Caco-2 (cell line): Measurements from ENCODE around the gene COL8A1. TPM values are rescaled to one million over a fixed set of nuclear protein-coding genes. Genes with fewer than 3 reads are reported as not detected.

ENCODE experiments used
- BruUV-seq: library from RNA; stranded (reverse); fragments of 400-500 nt; replicated peaks from 2 replicates; lab custom pipeline; 2021; lab: Mats Ljungman, UMichigan
- CTCF ChIA-PET: fragments of 300-600 bp; sonication (Branson Sonifier 250); formaldehyde crosslinking; loops from one replicate; lab custom pipeline; 2022; ENCODE audit warnings: antibody characterized with exemption; lab: Charles Lee
- POLR2A ChIA-PET: fragments of 300-600 bp; sonication (Branson Sonifier 250); formaldehyde crosslinking; loops from one replicate; lab custom pipeline; 2022; ENCODE audit warnings: antibody characterized with exemption; lab: Charles Lee
- DNase-seq, 2 experiments: peaks; one replicate each; pipeline versions ENCODE4 v3.0.0 to v3.0.0-alpha.2; 2020 to 2022
- H3K27me3 ChIP-seq: replicated peaks from 2 replicates; pipeline ENCODE4 v1.6.0; 2011; ENCODE audit warnings: low read length; ENCODE audit not compliant: control insufficient read depth, insufficient read depth
- H3K36me3 ChIP-seq: 2 replicates; pipeline ENCODE4 v1.5.1; 2011; ENCODE audit warnings: low read length; ENCODE audit not compliant: control insufficient read depth, insufficient read depth
- H3K4me1 ChIP-seq: fragments of 250-450 bp; sonication (Bioruptor Pico); 2 replicates; pipeline ENCODE4 v1.5.1; 2020; ENCODE audit warnings: mild to moderate bottlenecking
- H3K4me3 ChIP-seq: 2 replicates; pipeline ENCODE4 v1.5.1; 2011; ENCODE audit warnings: low read depth, mild to moderate bottlenecking, control low read depth, low read length
- H3K9me3 ChIP-seq: fragments of 250-450 bp; sonication (Bioruptor Pico); 2 replicates; pipeline ENCODE4 v1.5.1; 2020; ENCODE audit warnings: mild to moderate bottlenecking, moderate library complexity
- H3K27ac Mint-ChIP-seq: one replicate; pipeline ENCODE4 v1.8.0; 2022; ENCODE audit warnings: mixed read lengths; ENCODE audit not compliant: unreplicated experiment
- H3K27me3 Mint-ChIP-seq: one replicate; pipeline ENCODE4 v1.8.0; 2022; ENCODE audit warnings: mixed read lengths; ENCODE audit not compliant: insufficient read depth, unreplicated experiment
- H3K36me3 Mint-ChIP-seq: one replicate; pipeline ENCODE4 v1.8.0; 2022; ENCODE audit warnings: mild to moderate bottlenecking, mixed read lengths; ENCODE audit not compliant: insufficient read depth, unreplicated experiment
- H3K4me1 Mint-ChIP-seq: one replicate; pipeline ENCODE4 v1.8.0; 2022; ENCODE audit warnings: low read depth, mixed read lengths; ENCODE audit not compliant: unreplicated experiment
- H3K4me3 Mint-ChIP-seq: one replicate; pipeline ENCODE4 v1.8.0; 2022; ENCODE audit warnings: mild to moderate bottlenecking, moderate library complexity, mixed read lengths; ENCODE audit not compliant: unreplicated experiment
- H3K9me3 Mint-ChIP-seq: one replicate; pipeline ENCODE4 v1.8.0; 2022; ENCODE audit warnings: mixed read lengths; ENCODE audit not compliant: unreplicated experiment
- intact Hi-C: fragments of 100-400 bp; cut with micrococcal nuclease; formaldehyde crosslinking; loops from one replicate; pipeline ENCODE4 v1.10.0; 2022; ENCODE audit not compliant: unreplicated experiment
- total RNA-seq: library from RNA; stranded (reverse); gene quantifications from 2 replicates; pipeline ENCODE4 v1.2.3, GENCODE V29; 2022
- TF ChIP-seq, protein P1 (sequence below), 2 experiments: fragments of 200-600 bp in 1 of 2; IDR thresholded peaks; 1 replicate in 1 of 2; 2 replicates in 1 of 2; pipeline versions ENCODE4 v1.5.1 to v1.8.0; 2011 to 2022; ENCODE audit warnings: antibody characterized with exemption in 1 of 2, control low read depth in 1 of 2, inconsistent platforms in 1 of 2, low read depth in 1 of 2, low read length in 1 of 2, mild to moderate bottlenecking in 1 of 2, moderate library complexity in 1 of 2; ENCODE audit not compliant: insufficient read depth in 1 of 2, severe bottlenecking in 1 of 2, unreplicated experiment in 1 of 2

COL8A1 gene
- total RNA-seq, 1 experiment from 2014 or later = not detected

DNA sequence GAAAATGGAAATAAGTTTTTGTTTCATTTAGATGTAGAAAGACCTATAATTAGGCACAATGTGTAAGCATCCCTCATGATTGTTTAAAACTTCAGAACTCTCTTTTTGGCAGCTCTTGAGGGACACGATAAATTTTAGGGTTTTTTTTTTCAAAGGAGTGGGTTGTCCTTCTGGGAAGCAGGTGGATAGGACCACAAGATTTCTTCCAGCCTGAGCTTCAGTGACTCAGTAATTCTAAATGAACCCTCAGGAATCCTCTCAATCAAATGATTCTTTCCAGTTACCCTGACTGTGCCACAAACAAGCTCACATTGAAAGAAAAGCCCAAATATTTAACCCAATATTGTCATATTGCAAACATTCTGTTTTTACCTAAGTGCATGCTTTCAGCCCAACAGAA, 45.1 kb downstream of the COL8A1 start:
- no peaks in the 10 kb centered on the region for H3K27me3 Mint-ChIP-seq
- TF ChIP-seq, protein P1, sequence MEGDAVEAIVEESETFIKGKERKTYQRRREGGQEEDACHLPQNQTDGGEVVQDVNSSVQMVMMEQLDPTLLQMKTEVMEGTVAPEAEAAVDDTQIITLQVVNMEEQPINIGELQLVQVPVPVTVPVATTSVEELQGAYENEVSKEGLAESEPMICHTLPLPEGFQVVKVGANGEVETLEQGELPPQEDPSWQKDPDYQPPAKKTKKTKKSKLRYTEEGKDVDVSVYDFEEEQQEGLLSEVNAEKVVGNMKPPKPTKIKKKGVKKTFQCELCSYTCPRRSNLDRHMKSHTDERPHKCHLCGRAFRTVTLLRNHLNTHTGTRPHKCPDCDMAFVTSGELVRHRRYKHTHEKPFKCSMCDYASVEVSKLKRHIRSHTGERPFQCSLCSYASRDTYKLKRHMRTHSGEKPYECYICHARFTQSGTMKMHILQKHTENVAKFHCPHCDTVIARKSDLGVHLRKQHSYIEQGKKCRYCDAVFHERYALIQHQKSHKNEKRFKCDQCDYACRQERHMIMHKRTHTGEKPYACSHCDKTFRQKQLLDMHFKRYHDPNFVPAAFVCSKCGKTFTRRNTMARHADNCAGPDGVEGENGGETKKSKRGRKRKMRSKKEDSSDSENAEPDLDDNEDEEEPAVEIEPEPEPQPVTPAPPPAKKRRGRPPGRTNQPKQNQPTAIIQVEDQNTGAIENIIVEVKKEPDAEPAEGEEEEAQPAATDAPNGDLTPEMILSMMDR (IDR thresholded peaks at IDR 0.05; ENCODE audit: insufficient read depth in 1 of 2, low read depth in 1 of 2, low read length in 1 of 2, severe bottlenecking in 1 of 2, unreplicated experiment in 1 of 2) = no peak
- intact Hi-C loops = no loop called here
- Histone ChIP-seq H3K27me3 (no peaks in the 10 kb centered on the region; the same call in 1 of the 2 replicates), H3K9me3 (no peaks in the 10 kb centered on the region), H3K4me3 (no peak overlapping the region), H3K4me1 (no peaks in the 10 kb centered on the region), H3K36me3 (no peaks in the 10 kb centered on the region)
- H3K27ac Mint-ChIP-seq = no peak overlapping the region
- CTCF ChIA-PET = no interaction called here
- H3K36me3 Mint-ChIP-seq = no peaks in the 10 kb centered on the region
- H3K4me1 Mint-ChIP-seq = no peaks in the 10 kb centered on the region
- no peak for DNase-seq
- no TSS peak for BruUV-seq
- no peaks in the 10 kb centered on the region for H3K9me3 Mint-ChIP-seq
- no peak overlapping the region for H3K4me3 Mint-ChIP-seq
- POLR2A ChIA-PET = no interaction called here

DNA sequence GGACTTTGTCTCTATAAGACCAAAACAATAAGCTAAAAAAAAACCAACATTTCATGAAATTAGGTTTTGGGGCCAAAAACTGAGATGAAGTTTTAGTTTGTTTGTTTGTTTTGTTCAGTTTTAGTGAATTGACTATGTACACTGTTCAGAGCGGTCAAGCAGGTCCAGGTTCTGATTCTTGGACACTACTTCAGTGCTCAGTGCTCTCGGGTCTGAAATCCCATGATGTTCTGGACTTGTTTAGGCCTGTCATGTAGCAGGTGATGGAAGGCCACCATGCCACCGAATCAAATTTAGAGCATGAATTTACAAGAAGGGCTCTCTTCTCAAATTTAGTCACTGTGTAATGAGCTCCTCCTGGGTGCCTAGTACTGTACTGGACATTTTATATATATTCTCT, 45.5 kb downstream of the COL8A1 start:
- TF ChIP-seq, protein P1 (IDR thresholded peaks at IDR 0.05; ENCODE audit: insufficient read depth in 1 of 2, low read depth in 1 of 2, low read length in 1 of 2, severe bottlenecking in 1 of 2, unreplicated experiment in 1 of 2) = no peak
- CTCF ChIA-PET = no interaction called here
- Mint-ChIP-seq H3K27me3 (no peaks in the 10 kb centered on the region), H3K9me3 (no peaks in the 10 kb centered on the region), H3K36me3 (no peaks in the 10 kb centered on the region), H3K4me3 (no peak overlapping the region), H3K4me1 (no peaks in the 10 kb centered on the region), H3K27ac (no peak overlapping the region)
- Histone ChIP-seq H3K4me3 (no peak overlapping the region), H3K9me3 (no peaks in the 10 kb centered on the region), H3K27me3 (no peaks in the 10 kb centered on the region; the same call in 1 of the 2 replicates), H3K36me3 (no peaks in the 10 kb centered on the region), H3K4me1 (no peaks in the 10 kb centered on the region)
- POLR2A ChIA-PET = no interaction called here
- no TSS peak for BruUV-seq
- no peak for DNase-seq
- intact Hi-C loops = no loop called here

DNA sequence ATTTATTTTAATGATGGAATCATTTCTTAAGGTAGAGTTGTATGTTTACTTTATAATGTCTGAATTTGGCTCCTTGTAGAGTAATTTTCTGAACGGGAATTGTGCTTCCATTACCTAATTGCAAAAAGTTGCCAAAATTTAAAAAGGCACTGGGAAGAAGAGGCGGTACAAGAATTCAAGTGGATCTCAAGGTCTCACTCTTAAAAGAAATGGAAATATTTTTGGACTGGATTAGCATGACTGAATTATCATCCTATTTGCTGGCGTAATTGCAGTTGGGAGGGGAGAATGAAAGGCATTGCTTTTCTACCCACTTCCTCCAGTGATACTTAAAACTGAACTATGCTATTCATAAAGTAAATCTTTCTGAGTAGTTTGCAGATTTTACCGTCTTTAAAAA, 46.2 kb downstream of the COL8A1 start:
- no peak overlapping the region for H3K27ac Mint-ChIP-seq
- Histone ChIP-seq H3K9me3 (no peaks in the 10 kb centered on the region), H3K27me3 (no peaks in the 10 kb centered on the region; the same call in 1 of the 2 replicates), H3K4me3 (no peak overlapping the region), H3K4me1 (no peaks in the 10 kb centered on the region), H3K36me3 (no peaks in the 10 kb centered on the region)
- H3K4me1 Mint-ChIP-seq = no peaks in the 10 kb centered on the region
- no peaks in the 10 kb centered on the region for H3K27me3 Mint-ChIP-seq
- TF ChIP-seq, protein P1 (IDR thresholded peaks at IDR 0.05; ENCODE audit: insufficient read depth in 1 of 2, low read depth in 1 of 2, low read length in 1 of 2, severe bottlenecking in 1 of 2, unreplicated experiment in 1 of 2) = no peak
- CTCF ChIA-PET = no interaction called here
- H3K4me3 Mint-ChIP-seq = no peak overlapping the region
- H3K9me3 Mint-ChIP-seq = no peaks in the 10 kb centered on the region
- BruUV-seq = no TSS peak
- no peak for DNase-seq
- POLR2A ChIA-PET = no interaction called here
- no peaks in the 10 kb centered on the region for H3K36me3 Mint-ChIP-seq
- intact Hi-C loops = loop anchor here (5.0 kb wide), 1 partner anchor 68 kb away; no protein-coding TSS in a partner anchor
